PC-3 (cell line): ENCODE measurements around the gene PTTG1IP2. TPM values are rescaled to one million over a fixed set of nuclear protein-coding genes. Genes with fewer than 3 reads are reported as not detected.

Source experiments
- ATAC-seq: fragments of 200-7000 bp; cut with Tn5 transposase; 2 replicates; pipeline ENCODE4 v1.9.1; 2020; ENCODE audit warnings: mild to moderate bottlenecking, moderate library complexity
- Bru-seq: library from RNA; stranded (reverse); fragments of 400-500 nt; gene quantifications from one replicate; lab custom pipeline; 2021; lab: Mats Ljungman, UMichigan
- BruChase-seq, 2 experiments: library from RNA; stranded (reverse); fragments of 400-500 nt; gene quantifications; one replicate each; lab custom pipeline; 2021; lab: Mats Ljungman, UMichigan
- BruUV-seq: library from RNA; stranded (reverse); fragments of 400-500 nt; replicated peaks from 2 replicates; lab custom pipeline; 2021; lab: Mats Ljungman, UMichigan
- CTCF ChIA-PET: fragments of 300-600 bp; sonication (Branson Sonifier 250); formaldehyde crosslinking; loops from one replicate; lab custom pipeline; 2022; ENCODE audit warnings: antibody characterized with exemption; lab: Charles Lee
- POLR2A ChIA-PET: fragments of 300-600 bp; sonication (Branson Sonifier 250); formaldehyde crosslinking; loops from one replicate; lab custom pipeline; 2022; ENCODE audit warnings: antibody characterized with exemption; ENCODE audit not compliant: unreplicated experiment; lab: Charles Lee
- DNase-seq: peaks from one replicate; pipeline ENCODE4 v3.0.0-alpha.2; 2015
- H2AFZ ChIP-seq: fragments of 300-600 bp; sonication (generic); 2 replicates; pipeline ENCODE4 v1.6.0; 2016; ENCODE audit warnings: antibody characterized with exemption, low read length
- H3F3A ChIP-seq: fragments of 300-600 bp; sonication (generic); one replicate; pipeline ENCODE4 v1.6.0; 2017; ENCODE audit warnings: antibody characterized with exemption, low read length, control low read depth, mild to moderate bottlenecking; ENCODE audit not compliant: unreplicated experiment
- H3K27ac ChIP-seq: fragments of 300-600 bp; sonication (generic); 2 replicates; pipeline ENCODE4 v1.5.1; 2016; ENCODE audit warnings: mild to moderate bottlenecking, low read length
- H3K27me3 ChIP-seq: fragments of 300-600 bp; sonication (generic); 2 replicates; pipeline ENCODE4 v1.6.1; 2016; ENCODE audit warnings: low read length, mixed read lengths
- H3K36me3 ChIP-seq: fragments of 300-600 bp; sonication (generic); 2 replicates; pipeline ENCODE4 v1.6.1; 2016; ENCODE audit warnings: low read depth, mixed run types, low read length, mixed read lengths
- H3K4me1 ChIP-seq: fragments of 300-600 bp; sonication (generic); 2 replicates; pipeline ENCODE4 v1.5.1; 2016; ENCODE audit warnings: low read length; ENCODE audit not compliant: insufficient read depth
- H3K4me2 ChIP-seq: fragments of 300-600 bp; sonication (generic); 2 replicates; pipeline ENCODE4 v1.6.0; 2016; ENCODE audit warnings: low read length
- H3K4me3 ChIP-seq: fragments of 300-600 bp; sonication (generic); 2 replicates; pipeline ENCODE4 v1.5.1; 2016; ENCODE audit warnings: mild to moderate bottlenecking, low read length, mixed read lengths
- H3K79me2 ChIP-seq: fragments of 300-600 bp; sonication (generic); 2 replicates; pipeline ENCODE4 v1.6.1; 2017; ENCODE audit warnings: low read length, mixed read lengths
- H3K9ac ChIP-seq: fragments of 300-600 bp; sonication (generic); 2 replicates; pipeline ENCODE4 v1.6.0; 2016; ENCODE audit warnings: mild to moderate bottlenecking, low read length
- H3K9me2 ChIP-seq: fragments of 300-600 bp; sonication (generic); replicated peaks from 2 replicates; pipeline ENCODE4 v1.6.1; 2016; ENCODE audit warnings: mixed run types, low read length, mixed read lengths
- H3K9me3 ChIP-seq: fragments of 300-600 bp; sonication (generic); 2 replicates; pipeline ENCODE4 v1.6.1; 2016; ENCODE audit warnings: low read length, mixed read lengths
- H4K20me1 ChIP-seq: fragments of 300-600 bp; sonication (generic); 2 replicates; pipeline ENCODE4 v1.6.1; 2016; ENCODE audit warnings: low read length, mixed read lengths
- CTCF ChIP-seq: fragments of 300-600 bp; sonication (generic); conservative IDR thresholded peaks from 2 replicates; pipeline ENCODE4 v1.5.1; 2017; ENCODE audit warnings: antibody characterized with exemption, low read depth, mild to moderate bottlenecking, low read length
- EZH2 ChIP-seq: fragments of 300-600 bp; sonication (generic); IDR thresholded peaks from one replicate; pipeline ENCODE4 v1.6.1; 2017; ENCODE audit warnings: antibody characterized with exemption, mild to moderate bottlenecking, low read length; ENCODE audit not compliant: unreplicated experiment
- EZH2phosphoT487 ChIP-seq: fragments of 300-600 bp; sonication (generic); IDR thresholded peaks from 2 replicates; pipeline ENCODE4 v1.6.1; 2018; ENCODE audit warnings: mild to moderate bottlenecking, antibody characterized with exemption, low read length, borderline replicate concordance
- intact Hi-C: fragments of 100-400 bp; cut with micrococcal nuclease; formaldehyde crosslinking; loops from 2 replicates; pipeline ENCODE4 v1.9.0; 2023
- long read RNA-seq: library from polyadenylated mRNA; unstranded; transcript quantifications from one replicate; pipeline ENCODE4 v2.0.0, GENCODE V29; 2021; ENCODE audit not compliant: unreplicated experiment
- total RNA-seq: library from RNA; depleted of rRNA; stranded (reverse); fragments of >200 nt; gene quantifications from 2 replicates; pipeline ENCODE4 v1.2.3, GENCODE V29; 2014; rRNA removed

Gene PTTG1IP2
- total RNA-seq (not detected in 2 replicates), Bru-seq, nascent RNA (percentile 19 among the genes with signal in this experiment), BruChase-seq, experiment 1, labeled RNA remaining after a 6-hour chase (percentile 51 among the genes with signal in this experiment), BruChase-seq, experiment 2, labeled RNA remaining after a 2-hour chase (percentile 55 among the genes with signal in this experiment)
- long read RNA-seq: 0 reads

DNA sequence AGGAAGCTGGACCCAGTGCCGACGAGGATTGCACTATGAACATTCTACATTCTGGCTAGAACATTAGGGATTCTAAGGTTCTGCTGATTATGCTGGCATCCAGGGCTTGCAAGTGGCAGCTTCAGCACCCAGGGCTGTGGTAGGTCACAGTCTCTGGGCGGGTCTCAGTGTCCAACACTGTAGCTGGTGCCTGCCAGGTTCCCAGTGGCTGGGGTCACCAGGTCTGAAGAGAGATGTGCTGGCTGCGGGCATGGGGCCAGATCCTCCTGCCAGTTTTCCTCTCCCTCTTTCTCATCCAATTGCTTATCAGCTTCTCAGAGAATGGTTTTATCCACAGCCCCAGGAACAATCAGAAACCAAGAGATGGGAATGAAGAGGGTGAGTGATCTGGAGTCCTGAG, at the start of gene PTTG1IP2:
PTTG1IP2 (plus strand) TSS at position 86 of the 400 bp plus-strand sequence; CDS start at position 234, 148 bp downstream.
- no peaks in the 10 kb centered on the region for H3F3A ChIP-seq
- H3K4me1 ChIP-seq: peaks cover 5% of the 10 kb centered on the region
- no peaks in the 10 kb centered on the region for H3K9me3 ChIP-seq
- H4K20me1 ChIP-seq: no peaks in the 10 kb centered on the region
- ChIA-PET POLR2A (no interaction called here), CTCF (no interaction called here)
- H3K27me3 ChIP-seq: no peaks in the 10 kb centered on the region
- H3K9me2 ChIP-seq: no peaks in the 10 kb centered on the region
- no peak within 1 kb of the TSS for H3K27ac ChIP-seq
- TF ChIP-seq EZH2phosphoT487: no peak
- H3K36me3 ChIP-seq: no peaks in the 10 kb centered on the region
- H3K9ac ChIP-seq: no peak within 1 kb of the TSS
- H2AFZ ChIP-seq: no peak within 1 kb of the TSS
- no peaks in the 10 kb centered on the region for H3K79me2 ChIP-seq
- no peak within 1 kb of the TSS for H3K4me2 ChIP-seq
- ATAC-seq (no peak), DNase-seq (no peak)
- intact Hi-C loops: no loop called here
- H3K4me3 ChIP-seq: no peak within 1 kb of the TSS
- no TSS peak for BruUV-seq

- H3K79me2 ChIP-seq: no peaks in the 10 kb centered on the region
- no peak overlapping the region for H3K9ac ChIP-seq
- POLR2A ChIA-PET: no interaction called here
- intact Hi-C loops: no loop called here
- H4K20me1 ChIP-seq: no peaks in the 10 kb centered on the region
- no peak overlapping the region for H2AFZ ChIP-seq
- no peak overlapping the region for H3K4me2 ChIP-seq
- H3F3A ChIP-seq: no peaks in the 10 kb centered on the region
- no peak overlapping the region for H3K4me3 ChIP-seq
- no peak for ATAC-seq
- no peak for TF ChIP-seq CTCF
- TF ChIP-seq EZH2phosphoT487: no peak
- TF ChIP-seq EZH2: no peak
- H3K9me2 ChIP-seq: no peaks in the 10 kb centered on the region
- no peak for DNase-seq
- no peak overlapping the region for H3K27ac ChIP-seq
- no peaks in the 10 kb centered on the region for H3K27me3 ChIP-seq
- 0 out of 2 replicates have a peak, but pooled peaks cover under 1% of the 10 kb centered on the region for H3K36me3 ChIP-seq
- no TSS peak for BruUV-seq
- H3K4me1 ChIP-seq: peaks cover 14% of the 10 kb centered on the region
- no peaks in the 10 kb centered on the region for H3K9me3 ChIP-seq
- CTCF ChIA-PET: interaction anchor here (0.6 kb wide), 1 partner anchor 34 kb away, joined by 4 read pairs; no protein-coding TSS in a partner anchor
These were observed 47.8 kb upstream of the PTTG1IP2 start for GRCh38 chr7:90421651-90422050.

DNA sequence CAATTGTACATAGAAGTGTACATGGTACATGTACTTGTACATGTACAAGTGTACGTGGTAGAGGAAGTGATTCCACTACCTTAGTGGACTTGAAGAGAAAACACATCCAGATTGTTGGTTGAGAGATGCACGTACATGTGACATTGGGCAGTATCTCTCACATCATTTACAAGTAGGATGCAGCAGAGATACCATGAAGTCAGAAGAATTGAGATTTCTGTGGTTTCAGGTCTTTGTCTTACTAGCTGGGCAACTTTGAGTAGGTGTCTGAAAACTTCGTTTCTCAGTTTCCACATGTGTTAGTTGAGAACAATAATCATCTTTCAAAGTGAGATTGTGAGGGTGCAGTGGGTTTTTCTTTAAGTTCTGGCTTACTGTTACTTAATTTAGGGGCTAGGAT, 44.7 kb upstream of the PTTG1IP2 start:
- Histone ChIP-seq H3K79me2 (no peaks in the 10 kb centered on the region), H2AFZ (no peak overlapping the region), H3K9me2 (no peaks in the 10 kb centered on the region), H3K4me2 (peak overlapping the region; percentile 55; the same call in 1 of the 2 replicates), H3K27ac (peak overlapping the region; percentile 56), H3K4me3 (no peak overlapping the region), H3K4me1 (peaks cover 14% of the 10 kb centered on the region), H3K27me3 (no peaks in the 10 kb centered on the region), H3K9ac (no peak overlapping the region), H3K36me3 (no peaks in the 10 kb centered on the region), H3F3A (no peaks in the 10 kb centered on the region), H3K9me3 (no peaks in the 10 kb centered on the region), H4K20me1 (no peaks in the 10 kb centered on the region)
- intact Hi-C loops: loop anchor here (1.0 to 5.0 kb wide), 2 partner anchors 40 to 1877 kb away; no protein-coding TSS in a partner anchor
- CTCF ChIA-PET: no interaction called here
- ATAC-seq: no peak
- POLR2A ChIA-PET: no interaction called here
- no TSS peak for BruUV-seq
- DNase-seq: no peak
- TF ChIP-seq EZH2: no peak
- no peak for TF ChIP-seq EZH2phosphoT487
- TF ChIP-seq CTCF: no peak
